Mucosa of descending colon (tissue), 3 donors: ENCODE results near the gene TCF4. TPM values are rescaled to one million over a fixed set of nuclear protein-coding genes. Genes with fewer than 3 reads are reported as not detected.

Experiments
- ATAC-seq: fragments of 200-7000 bp; cut with Tn5 transposase; one replicate; pipeline ENCODE4 v1.9.1; 2020; ENCODE audit warnings: mild to moderate bottlenecking, moderate library complexity
- DNase-seq, 3 donors: peaks; one replicate each; pipeline ENCODE4 v3.0.0-alpha.2; 2020
- H3K36me3 ChIP-seq: fragments of 200-600 bp; one replicate; pipeline ENCODE4 v1.8.0; 2021; ENCODE audit warnings: low read depth, mild to moderate bottlenecking
- H3K4me1 ChIP-seq: fragments of 200-600 bp; one replicate; pipeline ENCODE4 v1.8.0; 2021; ENCODE audit warnings: low read depth, mild to moderate bottlenecking
- H3K4me3 ChIP-seq: fragments of 200-600 bp; one replicate; pipeline ENCODE4 v1.8.0; 2021; ENCODE audit warnings: mild to moderate bottlenecking
- H3K9me3 ChIP-seq: fragments of 200-600 bp; one replicate; pipeline ENCODE4 v1.8.0; 2021; ENCODE audit warnings: mild to moderate bottlenecking
- intact Hi-C, 2 donors: fragments of 100-400 bp; cut with DNase I in 1 of 2; cut with micrococcal nuclease in 1 of 2; formaldehyde crosslinking; loops; one replicate each; pipeline versions ENCODE4 v1.11.0 to v1.11.1; 2022; cut with DNase I, micrococcal nuclease
- total RNA-seq, 3 donors: library from RNA; stranded (reverse); fragmentation: NEBNext Ultra II Directional in 2 of 3; extraction: Animal tissue kit (Norgen Biotek cat#: 25700) in 2 of 3; gene quantifications; one replicate each; pipeline versions ENCODE4 v1.2.1 to v1.2.4, GENCODE V29; 2021 to 2023
- TF ChIP-seq, protein P1 (sequence below): fragments of 200-600 bp; IDR thresholded peaks from one replicate; pipeline ENCODE4 v1.8.0; 2022; ENCODE audit warnings: antibody characterized with exemption, mild to moderate bottlenecking
- donor health status: DM: no; HTN: no; CAD: no; lungs with moderate emphysema.
- donor health status: DM: no; HTN: no; CAD: no.
- donor health status: DM: no; HTN: yes; CAD: no.

TCF4 gene
- total RNA-seq, 3 donors from 2014 or later, result 20.7 to 88.2 (median 24.6) TPM

DNA sequence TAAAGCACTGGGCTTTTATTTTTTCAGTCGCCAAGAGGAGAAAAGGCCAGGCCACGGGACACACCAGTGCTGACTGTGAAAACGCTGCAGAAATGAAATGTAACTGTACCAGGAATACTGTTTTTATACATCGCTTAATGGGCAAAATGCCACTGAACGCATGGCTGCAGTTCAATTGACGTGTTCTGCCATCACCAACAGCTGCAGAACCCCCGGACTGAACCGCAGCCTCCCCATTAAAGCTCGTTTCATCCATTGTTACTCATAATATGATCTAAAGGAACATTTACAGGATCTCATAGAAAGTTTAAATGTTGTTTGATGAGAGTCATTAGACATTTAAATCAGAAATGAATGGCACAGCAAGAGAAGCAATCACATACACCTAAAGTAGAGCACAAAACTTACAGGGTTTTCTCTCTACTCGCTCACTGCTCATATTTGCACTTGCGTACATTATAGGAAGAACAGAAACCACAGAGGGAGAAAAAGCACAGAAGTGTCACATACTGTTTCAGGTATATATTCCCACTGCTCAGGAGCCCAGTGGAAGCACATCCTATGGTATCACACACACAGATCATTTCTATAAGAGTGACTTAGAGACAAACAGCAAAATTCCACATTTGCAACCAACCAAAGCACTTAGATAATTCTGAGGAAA, 35.3 kb downstream of the TCF4 start:
- DNase-seq, result no peak
- Histone ChIP-seq H3K36me3 (no peaks in the 10 kb centered on the region), H3K9me3 (no peaks in the 10 kb centered on the region), H3K4me3 (no peak overlapping the region), H3K4me1 (no peaks in the 10 kb centered on the region)
- intact Hi-C loops, result no loop called here
- TF ChIP-seq, protein P1, sequence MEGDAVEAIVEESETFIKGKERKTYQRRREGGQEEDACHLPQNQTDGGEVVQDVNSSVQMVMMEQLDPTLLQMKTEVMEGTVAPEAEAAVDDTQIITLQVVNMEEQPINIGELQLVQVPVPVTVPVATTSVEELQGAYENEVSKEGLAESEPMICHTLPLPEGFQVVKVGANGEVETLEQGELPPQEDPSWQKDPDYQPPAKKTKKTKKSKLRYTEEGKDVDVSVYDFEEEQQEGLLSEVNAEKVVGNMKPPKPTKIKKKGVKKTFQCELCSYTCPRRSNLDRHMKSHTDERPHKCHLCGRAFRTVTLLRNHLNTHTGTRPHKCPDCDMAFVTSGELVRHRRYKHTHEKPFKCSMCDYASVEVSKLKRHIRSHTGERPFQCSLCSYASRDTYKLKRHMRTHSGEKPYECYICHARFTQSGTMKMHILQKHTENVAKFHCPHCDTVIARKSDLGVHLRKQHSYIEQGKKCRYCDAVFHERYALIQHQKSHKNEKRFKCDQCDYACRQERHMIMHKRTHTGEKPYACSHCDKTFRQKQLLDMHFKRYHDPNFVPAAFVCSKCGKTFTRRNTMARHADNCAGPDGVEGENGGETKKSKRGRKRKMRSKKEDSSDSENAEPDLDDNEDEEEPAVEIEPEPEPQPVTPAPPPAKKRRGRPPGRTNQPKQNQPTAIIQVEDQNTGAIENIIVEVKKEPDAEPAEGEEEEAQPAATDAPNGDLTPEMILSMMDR, result no peak
- ATAC-seq, result no peak

DNA sequence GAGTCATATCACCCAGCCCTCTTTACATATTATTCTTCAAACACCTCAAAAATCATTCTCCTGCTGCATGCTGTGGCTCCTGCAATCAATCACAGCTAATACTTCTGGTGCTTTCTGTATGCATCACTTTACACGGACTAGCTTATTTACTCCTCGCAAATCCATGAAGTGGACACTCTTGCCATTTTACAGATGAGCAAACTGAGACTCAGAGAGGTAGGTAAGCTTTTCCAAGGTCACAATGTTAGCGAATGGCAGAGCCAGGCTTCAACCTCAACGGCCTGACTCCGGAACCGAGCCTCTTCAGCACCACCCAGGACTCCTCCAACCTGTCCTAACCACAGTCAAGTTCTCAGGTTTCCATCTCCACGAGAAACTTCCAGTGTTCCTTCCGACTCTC, 36.8 kb downstream of the TCF4 start:
- no peaks in the 10 kb centered on the region for H3K4me1 ChIP-seq
- TF ChIP-seq, protein P1, result no peak
- no peaks in the 10 kb centered on the region for H3K9me3 ChIP-seq
- ATAC-seq (no peak), DNase-seq (no peak)
- intact Hi-C loops, result no loop called here
- H3K36me3 ChIP-seq, result no peaks in the 10 kb centered on the region
- no peak overlapping the region for H3K4me3 ChIP-seq

DNA sequence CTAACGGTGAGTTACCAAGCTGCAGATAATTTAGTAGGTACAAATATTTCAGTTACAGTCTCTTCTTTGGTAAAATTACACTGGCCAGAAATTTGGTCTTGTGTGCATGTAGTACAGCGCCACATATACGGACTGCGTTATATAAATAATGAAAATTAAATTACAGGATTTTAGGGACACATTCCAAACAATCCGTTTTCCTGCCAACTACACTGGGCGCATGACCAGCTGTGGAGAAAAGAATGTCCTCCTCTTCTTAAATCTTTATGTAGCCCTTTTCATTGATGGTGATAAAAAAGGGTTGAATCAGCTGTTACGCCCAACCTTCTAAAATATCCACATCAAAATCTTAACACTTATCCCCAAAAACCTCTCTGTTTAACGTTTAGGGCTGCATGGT, 37.5 kb downstream of the TCF4 start:
- no peak for DNase-seq
- Histone ChIP-seq H3K4me3 (no peak overlapping the region), H3K9me3 (no peaks in the 10 kb centered on the region), H3K4me1 (no peaks in the 10 kb centered on the region), H3K36me3 (no peaks in the 10 kb centered on the region)
- TF ChIP-seq, protein P1, result no peak
- intact Hi-C loops, result no loop called here
- no peak for ATAC-seq

DNA sequence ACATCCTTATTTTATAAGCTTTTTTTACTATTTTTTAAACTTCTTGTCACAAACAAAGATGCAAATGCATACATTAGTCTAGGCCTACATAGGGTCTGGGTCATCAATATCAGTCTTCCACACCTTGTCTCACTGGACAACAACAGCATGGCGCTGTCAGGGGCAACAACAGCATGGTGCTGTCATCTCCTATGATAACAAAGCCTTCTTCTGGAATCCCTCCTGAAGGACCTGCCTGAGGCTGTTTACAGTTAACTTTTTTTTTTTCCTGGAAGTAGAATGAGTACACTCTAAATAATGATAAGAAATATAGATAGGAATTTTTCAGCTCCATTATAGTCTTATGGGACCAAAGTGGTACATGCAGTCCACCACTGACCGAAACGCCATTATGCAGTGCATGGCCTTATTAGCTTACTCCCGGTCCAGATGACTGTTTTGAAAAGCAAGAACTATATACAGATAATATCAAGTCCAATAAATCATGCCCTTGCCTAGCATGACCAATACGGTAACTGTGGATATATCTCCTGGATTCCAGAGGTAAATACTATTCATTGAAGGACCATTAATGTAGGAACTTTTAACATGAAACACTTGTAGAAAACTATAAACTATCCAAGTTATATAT, 38.4 kb downstream of the TCF4 start:
- H3K4me1 ChIP-seq, result no peaks in the 10 kb centered on the region
- ATAC-seq, result no peak
- intact Hi-C loops, result no loop called here
- TF ChIP-seq, protein P1, result no peak
- H3K36me3 ChIP-seq, result no peaks in the 10 kb centered on the region
- DNase-seq, result no peak
- no peaks in the 10 kb centered on the region for H3K9me3 ChIP-seq
- H3K4me3 ChIP-seq, result no peak overlapping the region

DNA sequence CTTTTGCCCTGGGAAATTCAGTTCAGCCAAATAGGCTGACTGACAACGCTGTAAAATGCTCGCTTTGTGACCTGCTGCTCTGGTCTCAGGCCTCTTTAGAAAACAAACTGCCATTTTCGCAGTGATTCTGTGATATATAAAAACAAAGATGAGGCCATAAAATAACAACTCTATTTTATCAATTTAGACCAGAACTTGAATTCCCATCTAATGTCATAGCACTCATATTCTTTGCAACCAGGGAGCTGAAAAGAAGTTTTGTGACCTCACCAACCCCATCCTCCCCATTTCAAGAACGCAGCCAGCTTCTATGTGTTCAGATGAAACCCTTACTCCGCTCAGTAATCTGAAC, 40.3 kb downstream of the TCF4 start:
- no peak for ATAC-seq
- TF ChIP-seq, protein P1, result no peak
- no peak overlapping the region for H3K4me3 ChIP-seq
- H3K9me3 ChIP-seq, result no peaks in the 10 kb centered on the region
- no peak for DNase-seq
- no peaks in the 10 kb centered on the region for H3K36me3 ChIP-seq
- intact Hi-C loops, result no loop called here
- H3K4me1 ChIP-seq, result no peaks in the 10 kb centered on the region
